ENCODE results near the gene MAML2. TPM values are rescaled to one million over a fixed set of nuclear protein-coding genes. Genes with fewer than 3 reads are reported as not detected.

Gene MAML2
- total RNA-seq, 1 donor from 2014 or later: 3.8 TPM

GRCh38 chr11:96151501-96151900, 191.5 kb downstream of the MAML2 start:
- Mint-ChIP-seq H3K27me3 (ENCODE audit: insufficient read depth, low read depth) (no peaks in the 10 kb centered on the region), H3K36me3 (no peaks in the 10 kb centered on the region), H3K9me3 (no peaks in the 10 kb centered on the region), H3K4me3 (no peak overlapping the region), H3K4me1 (peaks cover 42% of the 10 kb centered on the region), H3K27ac (no peak overlapping the region)
- Histone ChIP-seq H3K9ac (no peak overlapping the region), H3F3A (ENCODE audit: low read depth) (no peaks in the 10 kb centered on the region), H3K79me2 (ENCODE audit: low read depth) (no peaks in the 10 kb centered on the region), H3K4me3 (no peak overlapping the region), H3K36me3 (no peaks in the 10 kb centered on the region), H4K20me1 (ENCODE audit: low read depth) (no peaks in the 10 kb centered on the region), H3K4me1 (peaks cover 4% of the 10 kb centered on the region), H3K27ac (no peak overlapping the region), H3K9me3 (ENCODE audit: low read depth) (no peaks in the 10 kb centered on the region), H3K27me3 (no peaks in the 10 kb centered on the region), H2AFZ (replicated peaks) (no peak overlapping the region), H3K4me2 (no peak overlapping the region)
- TF ChIP-seq EZH2 (IDR thresholded peaks at IDR 0.05) (no peak), EZH2phosphoT487 (IDR thresholded peaks at IDR 0.05) (no peak)
- TF ChIP-seq, protein P1, sequence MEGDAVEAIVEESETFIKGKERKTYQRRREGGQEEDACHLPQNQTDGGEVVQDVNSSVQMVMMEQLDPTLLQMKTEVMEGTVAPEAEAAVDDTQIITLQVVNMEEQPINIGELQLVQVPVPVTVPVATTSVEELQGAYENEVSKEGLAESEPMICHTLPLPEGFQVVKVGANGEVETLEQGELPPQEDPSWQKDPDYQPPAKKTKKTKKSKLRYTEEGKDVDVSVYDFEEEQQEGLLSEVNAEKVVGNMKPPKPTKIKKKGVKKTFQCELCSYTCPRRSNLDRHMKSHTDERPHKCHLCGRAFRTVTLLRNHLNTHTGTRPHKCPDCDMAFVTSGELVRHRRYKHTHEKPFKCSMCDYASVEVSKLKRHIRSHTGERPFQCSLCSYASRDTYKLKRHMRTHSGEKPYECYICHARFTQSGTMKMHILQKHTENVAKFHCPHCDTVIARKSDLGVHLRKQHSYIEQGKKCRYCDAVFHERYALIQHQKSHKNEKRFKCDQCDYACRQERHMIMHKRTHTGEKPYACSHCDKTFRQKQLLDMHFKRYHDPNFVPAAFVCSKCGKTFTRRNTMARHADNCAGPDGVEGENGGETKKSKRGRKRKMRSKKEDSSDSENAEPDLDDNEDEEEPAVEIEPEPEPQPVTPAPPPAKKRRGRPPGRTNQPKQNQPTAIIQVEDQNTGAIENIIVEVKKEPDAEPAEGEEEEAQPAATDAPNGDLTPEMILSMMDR (IDR thresholded peaks at IDR 0.05): no peak
- DNase-seq (ENCODE audit: low spot score): no peak

GRCh38 chr11:96150609-96151008, 192.4 kb downstream of the MAML2 start:
- H3K27me3 Mint-ChIP-seq (ENCODE audit: insufficient read depth, low read depth): no peaks in the 10 kb centered on the region
- H3K4me1 Mint-ChIP-seq: peaks cover 33% of the 10 kb centered on the region
- Histone ChIP-seq H3K27me3 (no peaks in the 10 kb centered on the region), H3K27ac (no peak overlapping the region), H3F3A (ENCODE audit: low read depth) (no peaks in the 10 kb centered on the region), H3K9ac (no peak overlapping the region), H2AFZ (replicated peaks) (no peak overlapping the region), H3K4me2 (no peak overlapping the region), H4K20me1 (ENCODE audit: low read depth) (no peaks in the 10 kb centered on the region), H3K79me2 (ENCODE audit: low read depth) (no peaks in the 10 kb centered on the region), H3K36me3 (no peaks in the 10 kb centered on the region), H3K9me3 (ENCODE audit: low read depth) (no peaks in the 10 kb centered on the region), H3K4me3 (no peak overlapping the region), H3K4me1 (peaks cover 2% of the 10 kb centered on the region)
- TF ChIP-seq, protein P1 (IDR thresholded peaks at IDR 0.05): no peak
- TF ChIP-seq EZH2phosphoT487 (IDR thresholded peaks at IDR 0.05): no peak
- no peak for TF ChIP-seq EZH2 (IDR thresholded peaks at IDR 0.05)
- H3K9me3 Mint-ChIP-seq: no peaks in the 10 kb centered on the region
- H3K4me3 Mint-ChIP-seq: no peak overlapping the region
- DNase-seq (ENCODE audit: low spot score): no peak
- no peak overlapping the region for H3K27ac Mint-ChIP-seq
- H3K36me3 Mint-ChIP-seq: no peaks in the 10 kb centered on the region

DNA sequence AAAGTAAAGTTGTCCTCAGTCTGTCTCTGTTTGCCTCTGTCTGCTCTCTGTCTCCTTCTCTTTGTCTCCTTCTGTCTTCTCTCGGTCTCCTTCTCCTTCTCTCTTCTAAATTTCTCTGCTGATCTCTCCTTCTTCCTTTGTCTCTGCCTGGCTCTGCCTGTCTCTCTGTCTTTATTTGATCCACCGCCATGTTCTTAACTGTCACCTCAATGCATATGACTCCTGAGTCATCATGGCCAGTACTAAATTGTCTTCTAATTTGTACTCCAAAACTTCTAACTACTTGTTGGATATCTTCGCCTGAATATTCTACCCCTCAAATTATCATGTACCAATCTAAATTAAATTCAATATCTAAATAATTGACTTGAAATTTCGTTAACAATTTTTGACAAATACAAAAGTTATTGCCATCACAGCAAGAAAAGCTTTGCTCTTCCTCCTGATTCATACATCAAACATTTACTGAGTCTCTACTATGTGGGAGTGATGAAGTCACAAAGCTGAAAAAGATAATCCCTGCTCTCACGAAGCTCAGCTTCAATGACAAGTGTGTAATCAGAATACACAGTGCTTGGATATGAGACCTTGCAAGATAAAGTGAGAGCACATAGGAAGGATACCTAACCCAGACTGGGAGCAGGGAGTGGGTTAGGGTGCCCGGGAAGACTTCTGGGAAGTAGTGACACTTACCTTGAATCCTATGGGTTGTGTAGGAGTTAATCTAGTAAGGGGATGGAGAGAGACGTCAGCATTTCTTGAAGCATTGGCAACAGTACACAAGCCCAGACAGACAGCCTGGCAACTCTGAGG, 193.0 kb downstream of the MAML2 start:
- Histone ChIP-seq H3K27ac (no peak overlapping the region), H3K27me3 (no peaks in the 10 kb centered on the region), H2AFZ (replicated peaks) (no peak overlapping the region), H3K9ac (no peak overlapping the region), H3K9me3 (ENCODE audit: low read depth) (no peaks in the 10 kb centered on the region), H3K79me2 (ENCODE audit: low read depth) (no peaks in the 10 kb centered on the region), H3F3A (ENCODE audit: low read depth) (no peaks in the 10 kb centered on the region), H4K20me1 (ENCODE audit: low read depth) (no peaks in the 10 kb centered on the region), H3K36me3 (no peaks in the 10 kb centered on the region), H3K4me1 (no peaks in the 10 kb centered on the region), H3K4me2 (no peak overlapping the region), H3K4me3 (no peak overlapping the region)
- Mint-ChIP-seq H3K4me3 (no peak overlapping the region), H3K9me3 (no peaks in the 10 kb centered on the region), H3K36me3 (no peaks in the 10 kb centered on the region), H3K4me1 (peaks cover 34% of the 10 kb centered on the region), H3K27ac (no peak overlapping the region), H3K27me3 (ENCODE audit: insufficient read depth, low read depth) (no peaks in the 10 kb centered on the region)
- no peak for TF ChIP-seq EZH2 (IDR thresholded peaks at IDR 0.05)
- TF ChIP-seq, protein P1 (IDR thresholded peaks at IDR 0.05): no peak
- TF ChIP-seq EZH2phosphoT487 (IDR thresholded peaks at IDR 0.05): no peak
- DNase-seq (ENCODE audit: low spot score): no peak

Measured in neural progenitor cell (in vitro differentiated cells).